Muscle layer of duodenum (tissue), 2 donors: ENCODE results near the gene TRIM72.

Experiments used
- H3K27ac ChIP-seq: one replicate; pipeline ENCODE4 v1.7.0; 2013; ENCODE audit warnings: mild to moderate bottlenecking, low read length
- H3K27me3 ChIP-seq: one replicate; pipeline ENCODE4 v1.7.0; 2013; ENCODE audit warnings: low read depth, mild to moderate bottlenecking, control low read depth, low read length
- H3K36me3 ChIP-seq, 2 donors: one replicate each; pipeline ENCODE4 v1.7.0; 2013; ENCODE audit warnings: low read length in 2 of 2, control low read depth in 1 of 2, mild to moderate bottlenecking in 1 of 2; ENCODE audit not compliant: insufficient read depth in 2 of 2, control insufficient read depth in 1 of 2
- H3K4me1 ChIP-seq, 2 donors: one replicate each; pipeline ENCODE4 v1.7.0; 2013; ENCODE audit warnings: low read length in 2 of 2, mild to moderate bottlenecking in 2 of 2, control low read depth in 1 of 2, moderate library complexity in 1 of 2; ENCODE audit not compliant: insufficient read depth in 2 of 2, control insufficient read depth in 1 of 2
- H3K4me3 ChIP-seq, 2 donors: one replicate each; pipeline ENCODE4 v1.7.0; 2013; ENCODE audit warnings: low read length in 2 of 2, low read depth in 1 of 2, mild to moderate bottlenecking in 1 of 2
- H3K9me3 ChIP-seq, 2 donors: one replicate each; pipeline ENCODE4 v1.7.0; 2013; ENCODE audit warnings: low read length in 2 of 2, control low read depth in 1 of 2, mild to moderate bottlenecking in 1 of 2; ENCODE audit not compliant: control insufficient read depth in 1 of 2
- donor health status: healthy.

The TRIM72 gene

GRCh38 chr16:31183432-31184428, 30.2 kb upstream of the TRIM72 start:
- H3K9me3 ChIP-seq: no peaks in the 10 kb centered on the region
- H3K27ac ChIP-seq: no peak overlapping the region
- H3K4me3 ChIP-seq: no peak overlapping the region
- H3K4me1 ChIP-seq: peaks cover 17 to 31% of the 10 kb centered on the region in 2 donors
- H3K36me3 ChIP-seq: peaks cover 60 to 63% of the 10 kb centered on the region in 2 donors
- H3K27me3 ChIP-seq: no peaks in the 10 kb centered on the region

- no peaks in the 10 kb centered on the region for H3K9me3 ChIP-seq
- H3K4me3 ChIP-seq: no peak overlapping the region
- H3K27ac ChIP-seq: no peak overlapping the region
- H3K27me3 ChIP-seq: no peaks in the 10 kb centered on the region
- peaks cover 17 to 31% of the 10 kb centered on the region in 2 donors for H3K4me1 ChIP-seq
- peaks cover 72 to 75% of the 10 kb centered on the region in 2 donors for H3K36me3 ChIP-seq
Measured at GRCh38 chr16:31184888-31185287, 29.0 kb upstream of the TRIM72 start.

- H3K9me3 ChIP-seq: no peaks in the 10 kb centered on the region
- no peaks in the 10 kb centered on the region for H3K27me3 ChIP-seq
- H3K27ac ChIP-seq: no peak overlapping the region
- peaks cover 17 to 31% of the 10 kb centered on the region in 2 donors for H3K4me1 ChIP-seq
- peaks cover 73 to 79% of the 10 kb centered on the region in 2 donors for H3K36me3 ChIP-seq
- no peak overlapping the region for H3K4me3 ChIP-seq
Measured at GRCh38 chr16:31185339-31185738, 28.6 kb upstream of the TRIM72 start.

GRCh38 chr16:31186176-31186575, 27.7 kb upstream of the TRIM72 start:
- Histone ChIP-seq H3K4me3 (no peak overlapping the region), H3K36me3 (peaks cover 80 to 88% of the 10 kb centered on the region in 2 donors), H3K9me3 (no peaks in the 10 kb centered on the region), H3K27me3 (no peaks in the 10 kb centered on the region), H3K27ac (no peak overlapping the region), H3K4me1 (peaks cover 17 to 30% of the 10 kb centered on the region in 2 donors)

- no peaks in the 10 kb centered on the region for H3K9me3 ChIP-seq
- peaks cover 13 to 20% of the 10 kb centered on the region in 2 donors for H3K4me1 ChIP-seq
- peaks cover 89 to 98% of the 10 kb centered on the region in 2 donors for H3K36me3 ChIP-seq
- H3K27ac ChIP-seq: no peak overlapping the region
- no peak overlapping the region for H3K4me3 ChIP-seq
- no peaks in the 10 kb centered on the region for H3K27me3 ChIP-seq
Measured at GRCh38 chr16:31186930-31187807, 26.8 kb upstream of the TRIM72 start.

GRCh38 chr16:31187808-31188189, 26.1 kb upstream of the TRIM72 start:
- peaks cover 94 to 95% of the 10 kb centered on the region in 2 donors for H3K36me3 ChIP-seq
- no peak overlapping the region for H3K4me3 ChIP-seq
- H3K4me1 ChIP-seq: peaks cover 8 to 13% of the 10 kb centered on the region in 2 donors
- H3K27ac ChIP-seq: no peak overlapping the region
- H3K9me3 ChIP-seq: no peaks in the 10 kb centered on the region
- no peaks in the 10 kb centered on the region for H3K27me3 ChIP-seq

GRCh38 chr16:31188450-31189411, 25.2 kb upstream of the TRIM72 start:
- no peaks in the 10 kb centered on the region for H3K27me3 ChIP-seq
- H3K4me1 ChIP-seq: peaks cover 3 to 4% of the 10 kb centered on the region in 2 donors
- H3K27ac ChIP-seq: no peak overlapping the region
- peaks cover 93 to 99% of the 10 kb centered on the region in 2 donors for H3K36me3 ChIP-seq
- no peaks in the 10 kb centered on the region for H3K9me3 ChIP-seq
- H3K4me3 ChIP-seq: no peak overlapping the region

GRCh38 chr16:31189412-31189778, 24.5 kb upstream of the TRIM72 start:
- Histone ChIP-seq H3K4me3 (no peak overlapping the region), H3K4me1 (no peaks in the 10 kb centered on the region), H3K9me3 (no peaks in the 10 kb centered on the region), H3K27me3 (no peaks in the 10 kb centered on the region), H3K36me3 (peaks cover 87 to 98% of the 10 kb centered on the region in 2 donors), H3K27ac (no peak overlapping the region)

GRCh38 chr16:31190061-31190460, 23.9 kb upstream of the TRIM72 start:
- Histone ChIP-seq H3K4me1 (no peaks in the 10 kb centered on the region), H3K9me3 (no peaks in the 10 kb centered on the region), H3K27ac (no peak overlapping the region), H3K27me3 (no peaks in the 10 kb centered on the region), H3K4me3 (no peak overlapping the region), H3K36me3 (peaks cover 82 to 96% of the 10 kb centered on the region in 2 donors)

GRCh38 chr16:31190818-31191444, 23.0 kb upstream of the TRIM72 start:
- H3K9me3 ChIP-seq: no peaks in the 10 kb centered on the region
- no peak overlapping the region for H3K27ac ChIP-seq
- H3K36me3 ChIP-seq: peaks cover 79 to 96% of the 10 kb centered on the region in 2 donors
- H3K4me1 ChIP-seq: no peaks in the 10 kb centered on the region
- H3K27me3 ChIP-seq: no peaks in the 10 kb centered on the region
- H3K4me3 ChIP-seq: no peak overlapping the region
